ENCODE data around the gene DOCK2.

GRCh38 chr5:169634606-169635005 is 2.5 kb upstream of the DOCK2 start:
- TF ChIP-seq, protein P1, sequence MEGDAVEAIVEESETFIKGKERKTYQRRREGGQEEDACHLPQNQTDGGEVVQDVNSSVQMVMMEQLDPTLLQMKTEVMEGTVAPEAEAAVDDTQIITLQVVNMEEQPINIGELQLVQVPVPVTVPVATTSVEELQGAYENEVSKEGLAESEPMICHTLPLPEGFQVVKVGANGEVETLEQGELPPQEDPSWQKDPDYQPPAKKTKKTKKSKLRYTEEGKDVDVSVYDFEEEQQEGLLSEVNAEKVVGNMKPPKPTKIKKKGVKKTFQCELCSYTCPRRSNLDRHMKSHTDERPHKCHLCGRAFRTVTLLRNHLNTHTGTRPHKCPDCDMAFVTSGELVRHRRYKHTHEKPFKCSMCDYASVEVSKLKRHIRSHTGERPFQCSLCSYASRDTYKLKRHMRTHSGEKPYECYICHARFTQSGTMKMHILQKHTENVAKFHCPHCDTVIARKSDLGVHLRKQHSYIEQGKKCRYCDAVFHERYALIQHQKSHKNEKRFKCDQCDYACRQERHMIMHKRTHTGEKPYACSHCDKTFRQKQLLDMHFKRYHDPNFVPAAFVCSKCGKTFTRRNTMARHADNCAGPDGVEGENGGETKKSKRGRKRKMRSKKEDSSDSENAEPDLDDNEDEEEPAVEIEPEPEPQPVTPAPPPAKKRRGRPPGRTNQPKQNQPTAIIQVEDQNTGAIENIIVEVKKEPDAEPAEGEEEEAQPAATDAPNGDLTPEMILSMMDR (IDR thresholded peaks at IDR 0.05; ENCODE audit: extremely low read depth in 1 of 2, insufficient read depth in 1 of 2, low read depth in 1 of 2, low read length in 2 of 2), result no peak
- TF ChIP-seq POLR2AphosphoS5 (IDR thresholded peaks at IDR 0.05; ENCODE audit: insufficient read depth, low read depth, low read length), result no peak
- no peak for TF ChIP-seq POLR2A (IDR thresholded peaks at IDR 0.05; ENCODE audit: low read depth, low read length)
- TF ChIP-seq EZH2 (IDR thresholded peaks at IDR 0.05; ENCODE audit: borderline replicate concordance, low read depth, low read length, severe bottlenecking), result no peak
- TF ChIP-seq, protein P2, sequence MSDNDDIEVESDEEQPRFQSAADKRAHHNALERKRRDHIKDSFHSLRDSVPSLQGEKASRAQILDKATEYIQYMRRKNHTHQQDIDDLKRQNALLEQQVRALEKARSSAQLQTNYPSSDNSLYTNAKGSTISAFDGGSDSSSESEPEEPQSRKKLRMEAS (IDR thresholded peaks at IDR 0.05; ENCODE audit: insufficient read depth, insufficient read length), result no peak
- TF ChIP-seq MYC (IDR thresholded peaks at IDR 0.05; ENCODE audit: low read depth, low read length), result no peak
- no peak for TF ChIP-seq FOS (IDR thresholded peaks at IDR 0.05; ENCODE audit: borderline replicate concordance, insufficient read depth, low read length)
- no peak for TF ChIP-seq JUN (IDR thresholded peaks at IDR 0.05; ENCODE audit: borderline replicate concordance, insufficient read depth, insufficient read length, low read depth)
- no peak for TF ChIP-seq GATA2 (IDR thresholded peaks at IDR 0.05; ENCODE audit: insufficient read depth, insufficient read length, low read depth, low read length)
